PC-3 (cell line): ENCODE measurements around the gene ACVR1B. TPM values are rescaled to one million over a fixed set of nuclear protein-coding genes. Genes with fewer than 3 reads are reported as not detected.

ENCODE experiments used
- ATAC-seq: fragments of 200-7000 bp; cut with Tn5 transposase; 2 replicates; pipeline ENCODE4 v1.9.1; 2020; ENCODE audit warnings: mild to moderate bottlenecking, moderate library complexity
- BruUV-seq: library from RNA; stranded (reverse); fragments of 400-500 nt; replicated peaks from 2 replicates; lab custom pipeline; 2021; lab: Mats Ljungman, UMichigan
- CTCF ChIA-PET: fragments of 300-600 bp; sonication (Branson Sonifier 250); formaldehyde crosslinking; loops from one replicate; lab custom pipeline; 2022; ENCODE audit warnings: antibody characterized with exemption; lab: Charles Lee
- POLR2A ChIA-PET: fragments of 300-600 bp; sonication (Branson Sonifier 250); formaldehyde crosslinking; loops from one replicate; lab custom pipeline; 2022; ENCODE audit warnings: antibody characterized with exemption; ENCODE audit not compliant: unreplicated experiment; lab: Charles Lee
- DNase-seq: peaks from one replicate; pipeline ENCODE4 v3.0.0-alpha.2; 2015
- H2AFZ ChIP-seq: fragments of 300-600 bp; sonication (generic); 2 replicates; pipeline ENCODE4 v1.6.0; 2016; ENCODE audit warnings: antibody characterized with exemption, low read length
- H3F3A ChIP-seq: fragments of 300-600 bp; sonication (generic); one replicate; pipeline ENCODE4 v1.6.0; 2017; ENCODE audit warnings: antibody characterized with exemption, low read length, control low read depth, mild to moderate bottlenecking; ENCODE audit not compliant: unreplicated experiment
- H3K27ac ChIP-seq: fragments of 300-600 bp; sonication (generic); 2 replicates; pipeline ENCODE4 v1.5.1; 2016; ENCODE audit warnings: mild to moderate bottlenecking, low read length
- H3K27me3 ChIP-seq: fragments of 300-600 bp; sonication (generic); 2 replicates; pipeline ENCODE4 v1.6.1; 2016; ENCODE audit warnings: low read length, mixed read lengths
- H3K36me3 ChIP-seq: fragments of 300-600 bp; sonication (generic); 2 replicates; pipeline ENCODE4 v1.6.1; 2016; ENCODE audit warnings: low read depth, mixed run types, low read length, mixed read lengths
- H3K4me1 ChIP-seq: fragments of 300-600 bp; sonication (generic); 2 replicates; pipeline ENCODE4 v1.5.1; 2016; ENCODE audit warnings: low read length; ENCODE audit not compliant: insufficient read depth
- H3K4me2 ChIP-seq: fragments of 300-600 bp; sonication (generic); 2 replicates; pipeline ENCODE4 v1.6.0; 2016; ENCODE audit warnings: low read length
- H3K4me3 ChIP-seq: fragments of 300-600 bp; sonication (generic); 2 replicates; pipeline ENCODE4 v1.5.1; 2016; ENCODE audit warnings: mild to moderate bottlenecking, low read length, mixed read lengths
- H3K79me2 ChIP-seq: fragments of 300-600 bp; sonication (generic); 2 replicates; pipeline ENCODE4 v1.6.1; 2017; ENCODE audit warnings: low read length, mixed read lengths
- H3K9ac ChIP-seq: fragments of 300-600 bp; sonication (generic); 2 replicates; pipeline ENCODE4 v1.6.0; 2016; ENCODE audit warnings: mild to moderate bottlenecking, low read length
- H3K9me2 ChIP-seq: fragments of 300-600 bp; sonication (generic); replicated peaks from 2 replicates; pipeline ENCODE4 v1.6.1; 2016; ENCODE audit warnings: mixed run types, low read length, mixed read lengths
- H3K9me3 ChIP-seq: fragments of 300-600 bp; sonication (generic); 2 replicates; pipeline ENCODE4 v1.6.1; 2016; ENCODE audit warnings: low read length, mixed read lengths
- H4K20me1 ChIP-seq: fragments of 300-600 bp; sonication (generic); 2 replicates; pipeline ENCODE4 v1.6.1; 2016; ENCODE audit warnings: low read length, mixed read lengths
- CTCF ChIP-seq: fragments of 300-600 bp; sonication (generic); conservative IDR thresholded peaks from 2 replicates; pipeline ENCODE4 v1.5.1; 2017; ENCODE audit warnings: antibody characterized with exemption, low read depth, mild to moderate bottlenecking, low read length
- EZH2 ChIP-seq: fragments of 300-600 bp; sonication (generic); IDR thresholded peaks from one replicate; pipeline ENCODE4 v1.6.1; 2017; ENCODE audit warnings: antibody characterized with exemption, mild to moderate bottlenecking, low read length; ENCODE audit not compliant: unreplicated experiment
- EZH2phosphoT487 ChIP-seq: fragments of 300-600 bp; sonication (generic); IDR thresholded peaks from 2 replicates; pipeline ENCODE4 v1.6.1; 2018; ENCODE audit warnings: mild to moderate bottlenecking, antibody characterized with exemption, low read length, borderline replicate concordance
- intact Hi-C: fragments of 100-400 bp; cut with micrococcal nuclease; formaldehyde crosslinking; loops from 2 replicates; pipeline ENCODE4 v1.9.0; 2023
- total RNA-seq: library from RNA; depleted of rRNA; stranded (reverse); fragments of >200 nt; gene quantifications from 2 replicates; pipeline ENCODE4 v1.2.3, GENCODE V29; 2014

Gene ACVR1B
- total RNA-seq, 1 experiment from 2014 or later = 9.8 TPM

- H3K4me1 ChIP-seq = peaks cover 18% of the 10 kb centered on the region
These were observed 23.1 kb downstream of the ACVR1B start for GRCh38 chr12:51974646-51975045.

DNA sequence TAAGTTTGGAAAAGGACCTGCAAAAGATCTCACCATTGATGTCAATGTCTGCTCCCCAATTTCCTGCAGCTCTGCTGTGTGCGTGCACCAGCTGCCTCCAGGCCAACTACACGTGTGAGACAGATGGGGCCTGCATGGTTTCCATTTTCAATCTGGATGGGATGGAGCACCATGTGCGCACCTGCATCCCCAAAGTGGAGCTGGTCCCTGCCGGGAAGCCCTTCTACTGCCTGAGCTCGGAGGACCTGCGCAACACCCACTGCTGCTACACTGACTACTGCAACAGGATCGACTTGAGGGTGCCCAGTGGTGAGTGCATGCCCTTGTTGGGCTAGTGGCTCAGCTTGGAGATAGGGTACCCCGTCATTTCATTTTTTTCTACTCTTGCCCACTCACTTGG lies 23.7 kb downstream of the ACVR1B start:
- Histone ChIP-seq H4K20me1 (peaks cover 11% of the 10 kb centered on the region; the same call in 1 of the 2 replicates), H3K4me1 (peaks cover 18% of the 10 kb centered on the region), H3K9ac (no peak overlapping the region), H3K27me3 (no peaks in the 10 kb centered on the region), H3K36me3 (no peaks in the 10 kb centered on the region; the same call in 1 of the 2 replicates), H3K4me2 (no peak overlapping the region), H3K9me3 (no peaks in the 10 kb centered on the region), H3K27ac (no peak overlapping the region), H2AFZ (no peak overlapping the region), H3F3A (peaks cover 9% of the 10 kb centered on the region), H3K79me2 (peaks cover 23% of the 10 kb centered on the region), H3K9me2 (no peaks in the 10 kb centered on the region), H3K4me3 (no peak overlapping the region)
- intact Hi-C loops = no loop called here
- ChIA-PET CTCF (no interaction called here), POLR2A (no interaction called here)
- no peak for TF ChIP-seq CTCF
- TF ChIP-seq EZH2 = no peak
- no peak for DNase-seq
- no peak for ATAC-seq
- BruUV-seq = no TSS peak

More at GRCh38 chr12:51974646-51975045, 23.1 kb downstream of the ACVR1B start:
- Histone ChIP-seq H2AFZ (no peak overlapping the region), H3K9ac (no peak overlapping the region), H4K20me1 (peaks cover 14% of the 10 kb centered on the region; the same call in 1 of the 2 replicates), H3K27me3 (no peaks in the 10 kb centered on the region), H3K27ac (no peak overlapping the region), H3K4me3 (no peak overlapping the region), H3K4me2 (no peak overlapping the region), H3F3A (peaks cover 9% of the 10 kb centered on the region), H3K36me3 (no peaks in the 10 kb centered on the region; the same call in 1 of the 2 replicates), H3K9me2 (no peaks in the 10 kb centered on the region), H3K9me3 (no peaks in the 10 kb centered on the region), H3K79me2 (peaks cover 23% of the 10 kb centered on the region)
- BruUV-seq = no TSS peak
- no peak for ATAC-seq
- intact Hi-C loops = no loop called here
- TF ChIP-seq CTCF (no peak), EZH2phosphoT487 (no peak), EZH2 (no peak)
- ChIA-PET CTCF (no interaction called here), POLR2A (no interaction called here)
- no peak for DNase-seq

- Histone ChIP-seq H3K36me3 (no peaks in the 10 kb centered on the region; the same call in 1 of the 2 replicates), H2AFZ (no peak overlapping the region), H3K4me3 (no peak overlapping the region), H3F3A (peaks cover 2% of the 10 kb centered on the region), H3K9me2 (no peaks in the 10 kb centered on the region), H3K27me3 (no peaks in the 10 kb centered on the region), H3K9me3 (no peaks in the 10 kb centered on the region), H3K4me2 (no peak overlapping the region), H3K9ac (no peak overlapping the region), H3K27ac (no peak overlapping the region), H3K79me2 (peaks cover 22% of the 10 kb centered on the region), H4K20me1 (peaks cover 3% of the 10 kb centered on the region; the same call in 1 of the 2 replicates), H3K4me1 (peaks cover 4% of the 10 kb centered on the region)
- DNase-seq (no peak), ATAC-seq (no peak)
- TF ChIP-seq EZH2phosphoT487 (no peak), CTCF (no peak), EZH2 (no peak)
- ChIA-PET CTCF (no interaction called here), POLR2A (interaction anchor here (0.6 kb wide), 1 partner anchor 15 kb away, joined by 6 read pairs; no protein-coding TSS in a partner anchor)
- no TSS peak for BruUV-seq
- intact Hi-C loops = no loop called here
These were observed 25.1 kb downstream of the ACVR1B start for GRCh38 chr12:51976376-51977160.
